GM19395 (cell line): Measurements from ENCODE around the gene DLGAP3.

ENCODE experiments used
- ATAC-seq: cut with Tn5 transposase; IDR thresholded peaks from one replicate; pipeline ENCODE4 v1.9.1; 2021; ENCODE audit warnings: mild to moderate bottlenecking, moderate library complexity; ENCODE audit not compliant: unreplicated experiment

The DLGAP3 gene

DNA sequence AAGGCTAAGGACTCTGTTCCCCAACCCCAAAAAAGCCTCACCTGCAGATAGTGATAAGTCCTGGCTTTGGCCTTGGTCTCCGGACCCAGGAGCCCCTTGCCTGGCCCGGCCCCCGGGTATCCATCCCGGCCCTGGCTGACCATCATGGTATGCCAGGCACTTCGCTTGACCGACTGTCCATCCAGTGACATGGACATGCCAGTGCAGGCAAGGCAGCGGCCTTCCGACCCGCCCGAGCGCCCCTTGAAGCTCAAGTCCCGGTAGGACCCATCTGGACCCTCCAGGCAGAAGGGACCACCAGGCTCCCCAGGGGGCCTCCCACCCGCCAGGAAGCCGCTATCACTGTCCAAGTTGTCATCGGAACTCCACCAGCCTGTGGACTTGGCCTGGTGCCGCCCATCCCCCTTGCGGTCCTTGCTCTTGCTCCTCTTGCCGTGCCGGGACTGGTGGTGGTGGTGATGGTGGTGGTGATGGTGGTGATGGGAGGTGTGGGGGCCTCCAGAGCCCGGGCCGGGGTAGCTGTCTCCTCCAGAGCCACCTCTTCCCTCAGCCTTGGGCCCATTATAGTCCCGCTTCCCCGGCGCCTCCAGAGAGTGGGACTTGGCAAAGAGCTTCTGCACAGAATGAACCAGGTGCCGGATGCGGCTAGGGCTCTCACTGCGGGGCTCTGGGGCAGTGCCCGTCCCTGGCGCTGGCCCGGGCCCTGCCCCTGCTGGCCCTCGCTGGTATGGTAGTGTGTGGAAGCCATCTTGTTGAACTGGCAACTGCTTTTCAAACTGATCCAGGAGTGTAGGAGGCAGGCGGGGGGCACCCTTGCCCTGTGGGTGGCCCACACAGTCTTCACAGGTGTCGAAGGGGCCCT lies 25.0 kb downstream of the DLGAP3 start:
- no peak for ATAC-seq

GRCh38 chr1:34901919-34902318 lies 27.5 kb downstream of the DLGAP3 start:
- ATAC-seq: no peak

DNA sequence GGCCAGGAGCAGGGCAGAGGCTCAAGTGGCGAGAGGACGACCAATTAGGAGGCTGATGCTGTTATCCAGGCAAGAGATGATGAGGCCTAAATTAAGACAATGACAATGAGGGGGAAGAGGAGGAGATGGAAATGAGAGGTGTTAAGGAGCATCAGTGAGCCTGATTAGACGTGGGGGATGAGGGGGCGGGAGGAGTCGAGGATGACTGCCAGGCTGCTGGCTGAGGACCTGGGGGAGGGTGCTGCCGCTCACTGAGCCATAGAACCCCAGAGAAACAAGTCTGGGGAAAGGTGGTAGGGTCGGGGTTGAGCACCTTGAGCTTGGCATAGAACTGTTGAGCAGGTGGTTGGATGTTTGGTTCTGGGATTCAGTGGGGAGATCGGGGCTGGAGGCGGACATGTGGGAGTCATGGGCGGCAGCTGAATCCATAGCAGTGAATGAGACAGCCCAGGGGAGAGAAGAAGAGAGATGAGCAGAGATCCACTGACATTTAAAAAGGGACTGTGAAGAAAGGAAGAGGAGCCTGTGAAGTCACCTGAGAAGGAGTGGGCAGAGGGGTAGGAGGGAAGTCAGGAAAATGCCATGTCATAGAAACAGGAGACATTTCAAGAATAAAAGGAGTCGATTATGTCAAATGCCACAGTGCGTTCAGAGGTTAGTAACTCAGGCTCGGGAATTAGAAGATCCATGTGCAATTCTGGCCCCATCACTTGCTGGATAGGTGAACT lies 28.5 kb downstream of the DLGAP3 start:
- ATAC-seq: no peak

- ATAC-seq: no peak
Observed at GRCh38 chr1:34899906-34900305, 29.5 kb downstream of the DLGAP3 start.

DNA sequence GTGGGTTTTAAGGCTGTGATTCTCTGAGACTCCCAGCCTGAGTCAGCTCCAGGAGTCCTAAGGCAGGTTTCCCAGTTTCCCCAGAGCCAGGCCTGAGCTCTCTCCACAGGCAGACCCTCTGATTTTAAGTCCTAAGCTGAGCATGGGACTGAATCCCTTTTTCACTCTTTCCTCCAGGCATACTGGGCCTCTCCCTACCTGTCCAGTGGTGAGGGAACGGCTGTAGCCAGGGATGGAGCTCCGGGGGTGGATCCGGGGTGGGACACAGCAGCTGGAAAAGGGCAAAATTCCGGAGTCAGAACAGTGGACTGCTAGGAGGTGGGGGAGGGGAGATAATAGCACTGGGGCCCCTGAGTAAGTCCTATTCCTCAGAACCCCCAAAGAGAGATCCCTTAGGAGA lies 30.0 kb downstream of the DLGAP3 start:
- ATAC-seq: no peak

DNA sequence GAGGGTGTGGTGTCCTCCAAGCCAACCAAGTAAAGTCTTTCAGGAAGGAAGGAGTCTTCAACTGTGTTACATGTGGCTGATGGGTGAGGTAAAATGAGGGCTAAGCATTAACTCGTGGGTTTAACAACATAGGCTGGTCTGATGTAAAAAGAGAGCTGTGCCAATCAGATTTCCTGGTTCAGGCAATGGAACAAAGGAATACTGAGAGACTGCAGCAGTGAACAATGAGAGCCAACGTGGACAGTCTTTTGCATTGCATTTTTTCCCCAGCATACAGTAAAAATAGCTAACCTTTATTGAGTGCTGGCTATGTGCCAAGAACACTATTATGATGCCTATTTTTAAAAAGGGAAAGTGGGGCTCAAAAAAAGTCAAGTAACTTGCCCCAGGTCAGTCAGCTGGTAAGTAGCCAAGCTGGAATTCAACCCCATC lies 31.1 kb downstream of the DLGAP3 start:
- no peak for ATAC-seq

- no peak for ATAC-seq
Observed at GRCh38 chr1:34896612-34897011, 32.8 kb downstream of the DLGAP3 start.

DNA sequence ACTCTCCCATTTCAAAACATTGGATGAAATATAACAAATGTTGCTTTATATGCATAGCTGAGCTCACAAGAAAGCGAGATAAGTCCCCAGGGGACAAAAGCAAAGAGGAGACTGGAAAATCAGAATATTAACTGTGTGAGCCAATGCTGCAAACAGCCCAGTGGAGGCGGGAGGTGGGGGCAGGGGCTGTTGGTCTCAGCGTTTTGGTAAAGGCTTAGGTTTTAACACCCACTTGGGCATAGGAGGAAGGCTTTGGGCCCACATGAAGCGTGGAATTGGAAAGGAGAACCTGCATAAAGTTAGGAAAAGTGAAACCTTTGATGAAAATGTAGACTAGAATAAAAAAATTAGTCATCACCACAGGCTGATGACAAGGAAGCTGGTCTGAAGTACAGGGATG lies 39.7 kb downstream of the DLGAP3 start:
- ATAC-seq: no peak

DNA sequence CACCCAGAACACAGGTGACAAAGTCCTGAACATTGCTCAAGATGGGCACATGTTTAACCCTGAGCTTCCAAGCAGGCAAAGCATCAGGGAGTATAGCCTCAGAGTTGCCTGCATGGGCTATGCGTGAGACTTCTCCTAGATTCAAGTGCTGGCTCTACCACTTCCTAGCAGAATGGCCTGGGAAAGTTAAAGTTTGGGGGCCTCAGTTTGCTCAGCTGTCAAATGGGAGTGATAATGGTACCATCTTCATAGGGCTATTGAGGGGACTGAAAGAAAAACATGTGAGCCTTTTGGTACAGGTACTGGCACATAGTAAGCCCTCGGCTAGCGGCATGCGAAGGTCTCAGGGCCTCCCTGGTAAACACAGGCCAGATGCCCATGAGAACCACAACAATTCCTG lies 41.9 kb downstream of the DLGAP3 start:
- no peak for ATAC-seq

GRCh38 chr1:34885405-34886247 lies 43.8 kb downstream of the DLGAP3 start:
- ATAC-seq: no peak

GRCh38 chr1:34884961-34885360 lies 44.5 kb downstream of the DLGAP3 start:
- ATAC-seq: no peak

GRCh38 chr1:34884536-34884935 lies 44.9 kb downstream of the DLGAP3 start:
- ATAC-seq: no peak

DNA sequence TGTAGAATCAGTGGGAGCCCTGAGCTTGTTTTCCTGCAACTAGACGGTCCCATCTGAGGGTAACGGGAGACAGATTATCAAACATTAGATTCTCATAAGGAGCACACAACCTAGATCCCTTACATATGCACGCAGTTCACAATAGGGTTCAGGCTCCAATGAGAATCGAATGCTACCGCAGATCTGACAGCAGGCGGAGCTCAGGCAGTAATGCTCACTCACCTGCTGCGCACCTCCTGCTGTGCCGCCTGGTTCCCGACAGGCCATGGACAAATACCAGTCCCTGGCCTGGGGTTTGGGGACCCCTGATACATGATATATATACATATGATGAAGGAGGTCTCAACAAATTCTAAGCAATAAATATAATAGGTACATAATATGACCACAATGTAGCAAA lies 50.2 kb downstream of the DLGAP3 start:
- ATAC-seq: no peak

DNA sequence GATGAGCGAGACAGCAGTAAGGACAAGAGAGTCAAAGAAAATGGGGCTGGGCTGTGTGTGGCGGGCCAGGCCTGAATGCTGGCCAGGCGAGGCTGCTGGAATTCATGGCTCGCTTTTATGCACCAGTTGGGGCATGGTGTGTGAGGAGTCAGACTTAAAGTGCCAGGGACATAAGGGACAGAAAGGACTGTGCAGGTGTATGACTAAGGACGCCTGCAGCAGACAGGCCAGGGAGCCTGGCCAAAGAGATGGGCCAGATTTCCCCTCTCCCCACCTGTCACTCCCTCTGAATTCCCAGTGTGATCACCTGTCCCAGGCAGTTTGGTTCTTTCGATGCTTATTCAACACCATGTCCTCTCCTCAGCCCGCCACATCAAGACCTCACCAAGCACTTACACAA lies 53.0 kb downstream of the DLGAP3 start:
- no peak for ATAC-seq

- ATAC-seq: no peak
Observed at GRCh38 chr1:34874296-34874952, 55.0 kb downstream of the DLGAP3 start.

GRCh38 chr1:34872133-34872503 lies 57.3 kb downstream of the DLGAP3 start:
- ATAC-seq: no peak

DNA sequence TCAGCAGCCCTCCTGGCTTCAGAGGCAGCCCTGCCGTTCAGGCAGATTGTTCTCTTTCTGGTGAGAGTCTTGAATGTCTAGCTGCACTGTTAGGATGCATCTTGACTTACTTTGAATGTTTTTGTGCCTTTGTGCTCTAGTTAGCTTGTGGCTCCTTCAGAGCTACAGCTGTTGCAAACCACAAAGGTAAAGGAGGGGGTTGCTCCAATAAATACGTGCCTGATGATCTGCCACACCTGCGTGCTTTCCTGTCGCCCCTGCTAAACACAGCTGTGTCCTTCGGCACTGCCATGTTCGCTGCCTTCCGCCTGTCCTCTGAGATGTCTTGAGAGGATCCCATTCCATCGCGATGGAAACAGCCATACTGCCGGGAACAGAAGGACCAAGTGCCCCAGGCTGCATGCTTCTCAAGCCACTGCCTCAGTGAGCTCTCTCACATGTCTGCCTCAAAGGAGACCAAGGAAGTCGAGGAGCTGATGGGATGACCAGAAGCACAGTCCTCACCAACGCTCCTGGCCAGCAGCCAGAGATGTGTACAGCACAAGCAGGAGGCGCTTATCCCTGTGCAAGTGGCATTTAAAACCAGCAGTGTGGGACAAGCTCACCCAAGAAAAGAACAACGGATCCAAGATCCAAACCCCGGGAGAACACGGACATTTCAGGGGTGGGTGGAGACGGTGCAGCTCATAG lies 57.9 kb downstream of the DLGAP3 start:
- no peak for ATAC-seq

DNA sequence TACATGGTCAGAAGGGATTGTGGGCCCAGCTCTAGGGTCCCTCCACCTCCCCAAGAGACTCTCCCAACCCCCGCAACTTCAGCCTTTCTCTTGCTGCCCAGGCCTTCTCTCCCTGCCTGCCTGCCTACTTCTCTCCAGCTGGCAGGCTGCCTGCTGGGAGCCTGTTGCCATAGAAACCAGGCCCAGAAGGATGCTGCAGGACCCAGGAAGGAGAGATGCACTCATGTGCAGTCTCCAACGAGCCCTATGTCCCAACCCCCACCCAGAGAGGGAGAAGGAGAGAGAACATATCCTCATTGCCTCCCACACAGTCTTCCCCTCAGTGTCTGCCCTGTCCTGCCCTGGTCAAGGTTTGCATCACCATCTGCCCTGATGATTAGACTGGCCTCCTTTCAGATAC lies 59.1 kb downstream of the DLGAP3 start:
- ATAC-seq: no peak

- no peak for ATAC-seq
Observed at GRCh38 chr1:34869760-34870159, 59.7 kb downstream of the DLGAP3 start.
